Endothelial cell (in vitro differentiated cells): ENCODE measurements around the gene IDH2. TPM values are rescaled to one million over a fixed set of nuclear protein-coding genes. Genes with fewer than 3 reads are reported as not detected.
A peak's percentile ranks its signal among the peaks of the same experiment; 100 is the strongest.

Source experiments
- DNase-seq: peaks from one replicate; pipeline ENCODE4 v3.0.0; 2021; ENCODE audit warnings: low spot score
- H3K27ac Mint-ChIP-seq: one replicate; pipeline ENCODE4 v1.8.0; 2021; ENCODE audit warnings: mixed read lengths, inconsistent platforms; ENCODE audit not compliant: unreplicated experiment
- H3K27me3 Mint-ChIP-seq: one replicate; pipeline ENCODE4 v1.8.0; 2021; ENCODE audit warnings: mild to moderate bottlenecking, moderate library complexity, mixed read lengths, inconsistent platforms; ENCODE audit not compliant: unreplicated experiment
- H3K36me3 Mint-ChIP-seq: one replicate; pipeline ENCODE4 v1.8.0; 2021; ENCODE audit warnings: mild to moderate bottlenecking, low read depth, mixed read lengths, inconsistent platforms; ENCODE audit not compliant: unreplicated experiment
- H3K4me1 Mint-ChIP-seq: one replicate; pipeline ENCODE4 v1.8.0; 2021; ENCODE audit warnings: mild to moderate bottlenecking, mixed read lengths, inconsistent platforms; ENCODE audit not compliant: unreplicated experiment
- H3K4me3 Mint-ChIP-seq: one replicate; pipeline ENCODE4 v1.8.0; 2021; ENCODE audit warnings: mild to moderate bottlenecking, mixed read lengths, inconsistent platforms; ENCODE audit not compliant: unreplicated experiment
- H3K9me3 Mint-ChIP-seq: one replicate; pipeline ENCODE4 v1.8.0; 2021; ENCODE audit warnings: mixed read lengths, inconsistent platforms; ENCODE audit not compliant: unreplicated experiment
- CTCF ChIP-seq: fragments of 200-600 bp; sonication (generic); IDR thresholded peaks from one replicate; pipeline ENCODE4 v1.5.0; 2021; ENCODE audit warnings: antibody characterized with exemption; ENCODE audit not compliant: unreplicated experiment
- total RNA-seq: library from RNA; stranded (reverse); fragmentation: NEBNext Ultra II Directional; extraction: Animal tissue kit (Norgen Biotek cat#: 25700); gene quantifications from one replicate; pipeline ENCODE4 v1.2.1, GENCODE V29; 2021; ENCODE audit not compliant: unreplicated experiment

Gene IDH2
- total RNA-seq, 1 donor from 2014 or later = 133 TPM

DNA sequence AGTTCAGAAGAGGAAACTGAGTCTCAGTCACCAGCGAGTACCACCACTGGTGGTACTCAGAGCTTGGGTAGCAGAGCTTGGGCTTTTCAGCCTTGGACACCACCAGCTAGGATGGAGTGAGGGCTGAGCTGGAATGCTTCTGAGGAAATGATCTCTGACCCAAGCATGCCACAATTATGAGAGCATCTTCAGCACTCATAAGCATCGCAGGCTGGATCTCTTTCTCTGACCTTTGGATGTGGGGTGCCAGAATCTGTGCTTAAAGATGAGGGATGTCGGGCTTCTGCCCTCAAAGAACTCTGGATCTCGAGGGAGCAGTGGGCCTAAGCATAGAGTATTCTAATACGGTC lies 64.8 kb downstream of the IDH2 start:
- Mint-ChIP-seq H3K4me3 (peak overlapping the region; percentile 62), H3K4me1 (peaks cover 89% of the 10 kb centered on the region), H3K36me3 (peaks cover 10% of the 10 kb centered on the region), H3K27me3 (peaks cover 30% of the 10 kb centered on the region), H3K27ac (peak overlapping the region; percentile 96), H3K9me3 (no peaks in the 10 kb centered on the region)
- no peak for TF ChIP-seq CTCF
- DNase-seq = no peak

- peak overlapping the region; percentile 100 for H3K27ac Mint-ChIP-seq
- no peaks in the 10 kb centered on the region for H3K9me3 Mint-ChIP-seq
- H3K36me3 Mint-ChIP-seq = peaks cover 10% of the 10 kb centered on the region
- H3K27me3 Mint-ChIP-seq = peaks cover 30% of the 10 kb centered on the region
- no peak for TF ChIP-seq CTCF
- peaks cover 87% of the 10 kb centered on the region for H3K4me1 Mint-ChIP-seq
- no peak for DNase-seq
- peak overlapping the region; percentile 35 for H3K4me3 Mint-ChIP-seq
Measured at GRCh38 chr15:90036806-90037510, 65.3 kb downstream of the IDH2 start.

GRCh38 chr15:90036343-90036742 lies 65.9 kb downstream of the IDH2 start:
- Mint-ChIP-seq H3K27ac (peak overlapping the region; percentile 100), H3K36me3 (peaks cover 10% of the 10 kb centered on the region), H3K4me3 (peak overlapping the region; percentile 6), H3K27me3 (peaks cover 30% of the 10 kb centered on the region), H3K4me1 (peaks cover 86% of the 10 kb centered on the region), H3K9me3 (no peaks in the 10 kb centered on the region)
- TF ChIP-seq CTCF = no peak
- DNase-seq = no peak

DNA sequence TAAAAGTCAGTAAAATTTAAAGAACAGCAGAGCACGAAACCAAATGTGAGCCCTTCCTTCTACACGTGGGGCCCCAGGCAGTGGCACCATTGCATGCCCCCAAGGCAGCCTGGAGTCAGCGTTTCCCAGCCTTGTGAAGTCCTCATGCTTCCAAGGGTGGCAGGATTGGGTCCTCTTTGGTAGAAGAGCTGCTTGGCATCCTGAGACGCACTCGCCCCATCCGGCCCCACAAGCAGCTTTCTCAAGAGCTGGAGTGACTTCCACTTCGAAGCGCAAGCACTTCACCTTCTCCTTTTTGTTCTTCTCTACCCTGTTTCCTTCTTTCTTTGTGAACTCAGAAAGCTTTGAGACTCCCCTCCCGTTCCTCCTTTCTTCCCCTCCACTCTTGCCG lies 66.4 kb downstream of the IDH2 start:
- peaks cover 10% of the 10 kb centered on the region for H3K36me3 Mint-ChIP-seq
- TF ChIP-seq CTCF = no peak
- H3K4me3 Mint-ChIP-seq = peak overlapping the region; percentile 69
- H3K4me1 Mint-ChIP-seq = peaks cover 87% of the 10 kb centered on the region
- no peaks in the 10 kb centered on the region for H3K9me3 Mint-ChIP-seq
- no peak for DNase-seq
- peaks cover 30% of the 10 kb centered on the region for H3K27me3 Mint-ChIP-seq
- H3K27ac Mint-ChIP-seq = peak overlapping the region; percentile 100

DNA sequence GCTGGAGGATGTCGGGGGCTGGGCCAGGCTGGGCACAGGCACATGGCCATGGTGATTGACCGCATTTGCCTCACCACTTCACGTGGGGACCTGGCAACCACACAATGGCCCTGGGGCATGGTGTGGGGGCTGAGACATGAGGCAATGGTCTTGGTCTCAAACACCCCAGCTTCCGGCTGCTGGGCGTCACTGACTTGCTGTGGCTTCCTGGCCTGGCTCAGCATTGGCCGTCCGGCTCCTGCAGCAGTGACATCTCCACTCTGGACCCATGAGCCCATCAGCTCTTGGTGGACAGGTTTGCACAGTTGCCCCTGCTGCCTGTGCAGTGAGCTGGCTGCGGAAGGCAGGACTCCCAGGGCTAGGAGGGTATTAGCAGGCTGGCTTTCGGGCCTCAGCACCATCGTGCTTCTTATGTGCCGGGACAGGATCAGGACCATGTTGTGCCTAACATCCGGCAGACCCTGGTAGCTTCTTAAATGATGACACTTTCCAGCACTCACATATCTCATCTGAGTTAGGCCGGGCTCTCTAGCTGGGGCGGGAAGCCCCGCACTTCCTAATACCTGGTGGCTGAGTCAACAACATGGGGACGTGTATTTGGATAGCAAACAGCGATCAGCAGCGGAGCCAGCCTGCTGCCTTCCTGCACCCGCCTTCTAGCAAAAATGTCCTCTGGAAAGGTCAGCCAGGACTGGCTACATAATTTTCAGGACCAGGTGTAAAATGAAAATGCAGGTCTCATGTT lies 67.0 kb downstream of the IDH2 start:
- no peak for TF ChIP-seq CTCF
- Mint-ChIP-seq H3K9me3 (no peaks in the 10 kb centered on the region), H3K27me3 (peaks cover 30% of the 10 kb centered on the region), H3K36me3 (peaks cover 10% of the 10 kb centered on the region), H3K4me3 (peak overlapping the region; percentile 69), H3K4me1 (peaks cover 85% of the 10 kb centered on the region), H3K27ac (peak overlapping the region; percentile 100)
- no peak for DNase-seq
